RWPE1 (cell line): ENCODE measurements around the gene COL28A1.

ENCODE experiments used
- CTCF ChIA-PET: fragments of 350-600 bp; sonication (Branson Sonifier 250); formaldehyde crosslinking; extraction: SDS; loops from one replicate; lab custom pipeline; 2021; lab: Yijun Ruan, JAX
- POLR2A ChIA-PET: fragments of 400-600 bp; formaldehyde crosslinking; extraction: SDS; loops from one replicate; lab custom pipeline; 2020; ENCODE audit warnings: antibody characterized with exemption; ENCODE audit not compliant: low non-redundant PET; lab: Yijun Ruan, JAX
- DNase-seq: peaks from one replicate; pipeline ENCODE4 v3.0.0; 2012; ENCODE audit warnings: low spot score
- H3K27ac ChIP-seq: fragments of 450-650 bp; 2 replicates; pipeline ENCODE4 v1.5.1; 2017
- TF ChIP-seq, protein P1 (sequence below): fragments of 450-650 bp; conservative IDR thresholded peaks from 2 replicates; pipeline ENCODE4 v1.5.1; 2017; ENCODE audit warnings: low read depth, mild to moderate bottlenecking

COL28A1 gene

DNA sequence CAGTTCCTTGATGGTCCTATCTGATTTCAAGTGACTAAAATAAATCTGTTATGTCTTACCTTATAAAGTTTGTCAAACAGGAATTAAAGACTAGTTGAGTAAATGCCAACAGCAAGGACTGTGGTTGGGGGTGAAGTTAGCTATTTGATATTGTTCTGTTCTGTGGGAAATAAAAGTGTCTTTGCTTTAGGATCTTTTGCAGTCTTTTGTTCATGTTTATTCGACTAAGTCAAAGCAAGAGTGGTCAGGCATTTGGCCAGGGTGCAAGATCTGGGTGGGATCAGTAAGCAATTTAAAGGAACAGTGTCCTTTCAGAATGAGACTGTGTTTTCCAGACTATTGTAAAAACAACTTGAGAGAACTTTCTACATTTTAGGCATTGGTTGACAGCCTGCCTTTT lies at the start of gene COL28A1:
TSS of gene COL28A1 (minus strand) at position 183 of the 400 bp plus-strand sequence. CDS start 2,998 bp downstream, outside the sequence.
- no peak for DNase-seq
- ChIA-PET POLR2A (no interaction called here), CTCF (no interaction called here)
- TF ChIP-seq, protein P1, sequence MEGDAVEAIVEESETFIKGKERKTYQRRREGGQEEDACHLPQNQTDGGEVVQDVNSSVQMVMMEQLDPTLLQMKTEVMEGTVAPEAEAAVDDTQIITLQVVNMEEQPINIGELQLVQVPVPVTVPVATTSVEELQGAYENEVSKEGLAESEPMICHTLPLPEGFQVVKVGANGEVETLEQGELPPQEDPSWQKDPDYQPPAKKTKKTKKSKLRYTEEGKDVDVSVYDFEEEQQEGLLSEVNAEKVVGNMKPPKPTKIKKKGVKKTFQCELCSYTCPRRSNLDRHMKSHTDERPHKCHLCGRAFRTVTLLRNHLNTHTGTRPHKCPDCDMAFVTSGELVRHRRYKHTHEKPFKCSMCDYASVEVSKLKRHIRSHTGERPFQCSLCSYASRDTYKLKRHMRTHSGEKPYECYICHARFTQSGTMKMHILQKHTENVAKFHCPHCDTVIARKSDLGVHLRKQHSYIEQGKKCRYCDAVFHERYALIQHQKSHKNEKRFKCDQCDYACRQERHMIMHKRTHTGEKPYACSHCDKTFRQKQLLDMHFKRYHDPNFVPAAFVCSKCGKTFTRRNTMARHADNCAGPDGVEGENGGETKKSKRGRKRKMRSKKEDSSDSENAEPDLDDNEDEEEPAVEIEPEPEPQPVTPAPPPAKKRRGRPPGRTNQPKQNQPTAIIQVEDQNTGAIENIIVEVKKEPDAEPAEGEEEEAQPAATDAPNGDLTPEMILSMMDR = no peak
- no peak within 1 kb of the TSS for H3K27ac ChIP-seq

DNA sequence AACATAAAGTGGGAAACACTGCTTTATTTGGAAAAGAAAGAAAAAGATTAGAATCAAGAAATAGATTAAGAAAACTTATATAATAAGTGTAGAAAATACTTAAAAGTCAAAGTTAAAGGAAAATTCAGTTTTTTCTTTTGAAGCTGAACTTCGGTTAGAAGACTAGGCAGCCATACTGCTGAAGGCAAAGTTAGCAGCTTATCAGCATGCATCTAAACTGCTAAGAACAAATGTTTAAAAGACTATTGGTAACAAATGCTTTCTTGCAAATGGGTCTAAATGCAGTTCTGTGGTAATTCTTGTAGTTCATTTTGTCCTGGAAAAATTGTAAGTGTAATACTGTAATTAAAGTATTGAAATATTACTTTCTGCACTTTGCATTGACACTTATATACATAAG lies 49.0 kb upstream of the COL28A1 start:
- ChIA-PET CTCF (no interaction called here), POLR2A (no interaction called here)
- H3K27ac ChIP-seq = no peak overlapping the region
- DNase-seq = no peak
- TF ChIP-seq, protein P1 = no peak

DNA sequence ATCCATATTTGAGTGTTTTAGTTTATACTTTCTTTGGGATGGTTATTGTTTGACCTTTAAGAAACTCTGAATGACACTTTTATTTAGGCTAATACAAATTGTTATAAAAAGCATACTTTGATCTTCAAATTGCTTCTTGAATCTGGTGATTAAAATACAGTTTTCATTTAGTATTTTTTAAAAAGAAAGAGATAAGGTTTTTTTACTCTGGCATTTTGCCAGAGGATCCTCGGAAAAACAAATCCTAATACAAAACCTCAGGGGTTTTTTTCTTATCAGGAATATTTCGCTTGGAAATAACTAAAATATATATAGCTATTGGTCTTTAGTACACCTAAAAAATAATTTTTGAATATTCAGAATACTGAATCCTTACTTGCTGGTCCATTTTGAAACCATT lies 48.1 kb upstream of the COL28A1 start:
- H3K27ac ChIP-seq = no peak overlapping the region
- POLR2A ChIA-PET = no interaction called here
- no peak for DNase-seq
- CTCF ChIA-PET = no interaction called here
- TF ChIP-seq, protein P1 = no peak

DNA sequence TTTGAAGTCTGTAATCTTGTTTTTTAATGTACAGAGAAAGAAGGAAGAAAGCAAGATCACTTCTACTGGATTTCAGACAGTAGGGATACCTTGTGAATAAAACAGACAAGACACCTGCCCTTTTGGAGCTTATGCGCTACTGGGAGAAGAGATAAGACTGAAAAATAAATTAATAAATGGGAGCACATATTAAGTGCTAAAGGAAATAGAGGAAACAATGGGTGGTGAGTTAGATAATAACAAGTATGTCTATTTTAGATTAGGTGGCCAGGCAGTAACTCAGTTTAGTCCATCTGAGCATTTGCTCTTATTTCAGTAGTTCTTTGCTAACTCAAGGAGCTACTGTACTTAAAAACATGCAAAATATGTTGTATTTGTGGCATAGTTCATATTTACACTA lies 46.9 kb upstream of the COL28A1 start:
- POLR2A ChIA-PET = no interaction called here
- no peak for DNase-seq
- TF ChIP-seq, protein P1 = no peak
- no peak overlapping the region for H3K27ac ChIP-seq
- CTCF ChIA-PET = no interaction called here

DNA sequence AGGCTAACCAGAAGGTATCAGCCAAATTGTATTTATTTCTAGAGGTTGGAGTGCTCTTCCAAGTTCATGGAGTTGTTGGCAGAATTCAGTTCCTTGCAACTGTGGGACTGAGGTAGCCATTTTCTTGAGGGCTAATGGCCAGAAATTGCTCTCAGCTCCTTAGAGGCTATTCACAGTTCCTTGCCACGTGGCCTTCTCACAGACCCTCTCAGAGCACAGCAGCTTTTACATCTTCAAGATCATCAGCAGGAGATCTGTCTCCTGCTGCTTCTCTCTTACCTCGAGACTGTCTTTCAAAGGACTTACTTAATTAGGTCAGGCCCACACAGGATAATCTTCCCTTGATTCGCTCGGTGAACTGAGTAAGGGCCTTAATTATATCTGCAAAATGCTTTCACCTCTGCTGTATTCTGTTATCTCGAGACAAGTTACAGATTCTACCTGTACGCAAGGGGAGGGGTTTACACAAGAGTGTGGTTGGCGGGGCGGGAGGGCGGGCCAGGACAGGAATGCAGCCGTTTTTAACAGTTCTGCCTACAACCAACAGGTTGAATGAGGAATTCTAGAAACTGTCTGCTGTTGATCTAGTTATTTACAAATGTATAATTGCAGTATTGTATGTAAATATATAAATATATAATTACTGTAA lies 46.0 kb upstream of the COL28A1 start:
- CTCF ChIA-PET = no interaction called here
- no peak for DNase-seq
- TF ChIP-seq, protein P1 = no peak
- no peak overlapping the region for H3K27ac ChIP-seq
- POLR2A ChIA-PET = no interaction called here

DNA sequence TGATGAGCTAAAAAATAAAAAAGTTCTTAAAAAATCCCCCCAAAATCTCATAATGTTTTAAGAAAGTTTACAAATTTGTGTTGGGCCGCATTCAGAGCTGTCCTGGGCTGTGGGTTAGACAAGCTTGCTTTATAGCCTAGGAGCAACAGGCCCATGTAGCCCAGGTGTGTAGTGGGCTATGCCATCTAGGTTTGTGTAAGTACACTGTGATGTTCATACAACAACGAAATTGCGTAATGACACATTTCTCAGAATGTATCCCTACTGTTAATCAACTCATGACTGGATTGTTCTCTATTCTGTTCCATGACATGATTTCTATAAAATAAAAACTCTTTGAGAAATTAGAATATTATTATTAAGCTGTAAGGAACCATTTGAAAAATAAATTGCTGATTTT lies 44.0 kb upstream of the COL28A1 start:
- ChIA-PET POLR2A (no interaction called here), CTCF (no interaction called here)
- TF ChIP-seq, protein P1 = no peak
- DNase-seq = no peak
- no peak overlapping the region for H3K27ac ChIP-seq
